WTC11 (cell line): ENCODE data around the gene CLK1. TPM values are rescaled to one million over a fixed set of nuclear protein-coding genes. Genes with fewer than 3 reads are reported as not detected.
"Not testable (repeated sequence)": the region's sequence is repeated elsewhere in the genome, so short reads cannot be mapped to it uniquely, and the experiment has no call there.

Experiments used
- ATAC-seq: fragments of 200-7000 bp; cut with Tn5 transposase; 2 replicates; pipeline ENCODE4 v1.10.0; 2021; ENCODE audit warnings: mild to moderate bottlenecking, moderate library complexity
- CTCF ChIA-PET: fragments of 300-600 bp; sonication (Branson Sonifier 250); formaldehyde crosslinking; loops from one replicate; lab custom pipeline; 2021; ENCODE audit warnings: antibody characterized with exemption; lab: Charles Lee
- POLR2A ChIA-PET: fragments of 350-600 bp; sonication (Branson Sonifier 250); formaldehyde crosslinking; loops from one replicate; lab custom pipeline; 2021; ENCODE audit warnings: antibody characterized with exemption; lab: Charles Lee
- DNase-seq: peaks from one replicate; pipeline ENCODE4 v3.0.0; 2021; ENCODE audit warnings: low spot score
- H3K27ac Mint-ChIP-seq: 2 replicates; pipeline ENCODE4 v1.8.0; 2021; ENCODE audit warnings: mixed read lengths
- H3K27me3 Mint-ChIP-seq: 2 replicates; pipeline ENCODE4 v1.8.0; 2021; ENCODE audit warnings: low read depth, mild to moderate bottlenecking, moderate library complexity, mixed read lengths
- H3K36me3 Mint-ChIP-seq: 2 replicates; pipeline ENCODE4 v1.8.0; 2021; ENCODE audit warnings: mixed read lengths
- H3K4me1 Mint-ChIP-seq: 2 replicates; pipeline ENCODE4 v1.8.0; 2022; ENCODE audit warnings: mixed read lengths
- H3K4me3 Mint-ChIP-seq: 2 replicates; pipeline ENCODE4 v1.8.0; 2021; ENCODE audit warnings: mild to moderate bottlenecking, moderate library complexity, mixed read lengths
- H3K9me3 Mint-ChIP-seq: 2 replicates; pipeline ENCODE4 v1.8.0; 2021; ENCODE audit warnings: mixed read lengths
- AFF4 ChIP-seq: sonication (generic); formaldehyde crosslinking; IDR thresholded peaks from 2 replicates; pipeline ENCODE4 v1.8.1; 2023; ENCODE audit warnings: mild to moderate bottlenecking, missing genetic modification reagents, borderline replicate concordance
- ESRRA ChIP-seq: sonication (generic); formaldehyde crosslinking; IDR thresholded peaks from 2 replicates; pipeline ENCODE4 v1.8.1; 2022; ENCODE audit warnings: mild to moderate bottlenecking, missing genetic modification reagents, borderline replicate concordance
- FOXK1 ChIP-seq: sonication (generic); formaldehyde crosslinking; IDR thresholded peaks from 2 replicates; pipeline ENCODE4 v1.8.0; 2022; ENCODE audit warnings: mild to moderate bottlenecking, moderate library complexity, missing genetic modification reagents
- HMGA2 ChIP-seq: fragments of 250-450 bp; sonication (Bioruptor Pico); IDR thresholded peaks from 2 replicates; pipeline ENCODE4 v1.4.0; 2021; ENCODE audit warnings: mild to moderate bottlenecking, moderate library complexity
- NR1H2 ChIP-seq: sonication (generic); formaldehyde crosslinking; IDR thresholded peaks from 2 replicates; pipeline ENCODE4 v1.9.0; 2021; ENCODE audit warnings: mild to moderate bottlenecking, moderate library complexity, missing genetic modification reagents
- PRRX2 ChIP-seq: fragments of 250-450 bp; sonication (Bioruptor Pico); IDR thresholded peaks from 2 replicates; pipeline ENCODE4 v1.8.0; 2021; ENCODE audit warnings: mild to moderate bottlenecking
- SP1 ChIP-seq: sonication (generic); formaldehyde crosslinking; conservative IDR thresholded peaks from 2 replicates; pipeline ENCODE4 v1.8.1; 2022; ENCODE audit warnings: missing genetic modification reagents
- ZSCAN18 ChIP-seq: fragments of 250-450 bp; sonication (Bioruptor Pico); IDR thresholded peaks from 2 replicates; pipeline ENCODE4 v2.1.2; 2022; ENCODE audit warnings: mild to moderate bottlenecking, moderate library complexity
- total RNA-seq: library from RNA; stranded (reverse); gene quantifications from 3 replicates; pipeline ENCODE4 v1.2.3, GENCODE V29; 2021
- TF ChIP-seq, protein P1 (sequence below): sonication (generic); formaldehyde crosslinking; IDR thresholded peaks from 2 replicates; pipeline ENCODE4 v1.8.0; 2022; ENCODE audit warnings: mild to moderate bottlenecking, missing genetic modification reagents
- TF ChIP-seq, protein P2 (sequence below): sonication (generic); formaldehyde crosslinking; IDR thresholded peaks from 2 replicates; pipeline ENCODE4 v1.8.0; 2022; ENCODE audit warnings: mild to moderate bottlenecking, missing genetic modification reagents
- TF ChIP-seq, protein P3 (sequence below): sonication (generic); formaldehyde crosslinking; IDR thresholded peaks from 2 replicates; pipeline ENCODE4 v1.8.1; 2023; ENCODE audit warnings: mild to moderate bottlenecking, missing genetic modification reagents, moderate library complexity
- TF ChIP-seq, protein P4 (sequence below): fragments of 250-450 bp; sonication (Bioruptor Pico); conservative IDR thresholded peaks from 2 replicates; pipeline ENCODE4 v1.9.0; 2021; ENCODE audit warnings: mild to moderate bottlenecking

CLK1 gene
- total RNA-seq, 1 experiment from 2014 or later = 25.5 TPM

DNA sequence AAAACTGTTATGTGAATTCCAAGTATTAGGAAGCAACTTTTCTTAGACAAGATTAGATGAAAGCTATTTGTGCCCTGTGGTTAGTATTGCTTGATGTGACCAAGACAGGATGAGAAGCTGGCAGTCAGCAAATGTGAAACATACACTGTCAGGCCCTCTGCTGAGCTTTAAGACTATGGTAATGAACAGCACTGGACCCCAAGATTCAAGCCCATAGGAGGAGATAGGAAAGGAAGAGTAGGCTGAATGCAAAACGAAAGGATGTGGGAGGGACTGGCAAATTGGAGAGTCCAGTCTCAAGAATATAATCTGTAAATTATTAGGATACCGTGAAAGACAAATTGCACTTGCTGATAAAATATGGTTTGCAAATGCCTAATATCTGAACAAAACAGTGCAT, 36.4 kb downstream of the CLK1 start (continued):
- TF ChIP-seq AFF4 (no peak), HMGA2 (CRISPR knock-in tag) (no peak), FOXK1 (CRISPR knock-in tag) (no peak), SP1 (CRISPR knock-in tag) (no peak), NR1H2 (no peak)
- TF ChIP-seq, protein P1, sequence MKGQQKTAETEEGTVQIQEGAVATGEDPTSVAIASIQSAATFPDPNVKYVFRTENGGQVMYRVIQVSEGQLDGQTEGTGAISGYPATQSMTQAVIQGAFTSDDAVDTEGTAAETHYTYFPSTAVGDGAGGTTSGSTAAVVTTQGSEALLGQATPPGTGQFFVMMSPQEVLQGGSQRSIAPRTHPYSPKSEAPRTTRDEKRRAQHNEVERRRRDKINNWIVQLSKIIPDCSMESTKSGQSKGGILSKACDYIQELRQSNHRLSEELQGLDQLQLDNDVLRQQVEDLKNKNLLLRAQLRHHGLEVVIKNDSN = no peak
- TF ChIP-seq, protein P2, sequence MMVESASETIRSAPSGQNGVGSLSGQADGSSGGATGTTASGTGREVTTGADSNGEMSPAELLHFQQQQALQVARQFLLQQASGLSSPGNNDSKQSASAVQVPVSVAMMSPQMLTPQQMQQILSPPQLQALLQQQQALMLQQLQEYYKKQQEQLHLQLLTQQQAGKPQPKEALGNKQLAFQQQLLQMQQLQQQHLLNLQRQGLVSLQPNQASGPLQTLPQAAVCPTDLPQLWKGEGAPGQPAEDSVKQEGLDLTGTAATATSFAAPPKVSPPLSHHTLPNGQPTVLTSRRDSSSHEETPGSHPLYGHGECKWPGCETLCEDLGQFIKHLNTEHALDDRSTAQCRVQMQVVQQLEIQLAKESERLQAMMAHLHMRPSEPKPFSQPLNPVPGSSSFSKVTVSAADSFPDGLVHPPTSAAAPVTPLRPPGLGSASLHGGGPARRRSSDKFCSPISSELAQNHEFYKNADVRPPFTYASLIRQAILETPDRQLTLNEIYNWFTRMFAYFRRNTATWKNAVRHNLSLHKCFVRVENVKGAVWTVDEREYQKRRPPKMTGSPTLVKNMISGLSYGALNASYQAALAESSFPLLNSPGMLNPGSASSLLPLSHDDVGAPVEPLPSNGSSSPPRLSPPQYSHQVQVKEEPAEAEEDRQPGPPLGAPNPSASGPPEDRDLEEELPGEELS (CRISPR knock-in tag) = no peak
- TF ChIP-seq, protein P3, sequence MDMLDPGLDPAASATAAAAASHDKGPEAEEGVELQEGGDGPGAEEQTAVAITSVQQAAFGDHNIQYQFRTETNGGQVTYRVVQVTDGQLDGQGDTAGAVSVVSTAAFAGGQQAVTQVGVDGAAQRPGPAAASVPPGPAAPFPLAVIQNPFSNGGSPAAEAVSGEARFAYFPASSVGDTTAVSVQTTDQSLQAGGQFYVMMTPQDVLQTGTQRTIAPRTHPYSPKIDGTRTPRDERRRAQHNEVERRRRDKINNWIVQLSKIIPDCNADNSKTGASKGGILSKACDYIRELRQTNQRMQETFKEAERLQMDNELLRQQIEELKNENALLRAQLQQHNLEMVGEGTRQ = no peak
- TF ChIP-seq, protein P4, sequence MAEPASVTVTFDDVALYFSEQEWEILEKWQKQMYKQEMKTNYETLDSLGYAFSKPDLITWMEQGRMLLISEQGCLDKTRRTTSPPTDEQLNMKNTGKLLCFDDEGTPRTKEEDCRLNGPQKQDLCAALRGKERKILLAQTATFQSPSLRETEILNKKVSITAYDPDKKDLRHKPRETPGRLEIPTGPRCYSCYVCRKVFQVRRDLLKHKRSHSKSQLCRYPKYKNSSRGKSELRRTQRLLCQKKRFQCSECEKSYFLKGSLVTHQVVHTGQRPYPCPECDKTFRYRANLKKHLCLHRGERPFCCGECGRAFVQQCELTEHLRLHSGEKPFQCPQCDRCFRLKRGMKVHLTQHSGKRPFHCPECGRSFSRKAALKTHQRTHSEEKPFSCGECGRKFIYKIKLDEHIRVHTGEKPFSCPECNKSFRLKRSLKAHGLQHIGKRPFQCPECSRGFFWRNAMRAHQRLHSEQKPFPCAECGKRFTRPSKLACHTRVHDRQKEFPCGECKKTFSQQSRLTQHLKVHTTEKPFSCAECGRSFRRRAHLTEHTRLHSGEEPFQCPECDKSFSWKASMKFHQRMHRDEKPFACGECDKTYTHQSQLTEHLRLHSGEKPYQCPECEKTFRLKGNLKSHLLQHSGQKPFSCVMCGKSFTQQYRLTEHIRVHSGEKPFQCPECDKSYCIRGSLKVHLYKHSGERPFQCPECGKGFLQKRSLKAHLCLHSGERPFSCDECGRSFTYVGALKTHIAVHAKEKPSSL (CRISPR knock-in tag) = no peak

- TF ChIP-seq ESRRA (CRISPR knock-in tag) = no peak
- ATAC-seq (no peak), DNase-seq (no peak)
- Mint-ChIP-seq H3K4me1 (no peaks in the 10 kb centered on the region), H3K27me3 (no peaks in the 10 kb centered on the region), H3K4me3 (no peak overlapping the region), H3K9me3 (no peaks in the 10 kb centered on the region), H3K27ac (no peak overlapping the region), H3K36me3 (peaks cover 55% of the 10 kb centered on the region)
- CTCF ChIA-PET = no interaction called here
- POLR2A ChIA-PET = no interaction called here
Measured at GRCh38 chr2:200821686-200822245, 42.7 kb downstream of the CLK1 start.

GRCh38 chr2:200820573-200821234, 43.8 kb downstream of the CLK1 start:
- Mint-ChIP-seq H3K36me3 (peaks cover 66% of the 10 kb centered on the region), H3K9me3 (no peaks in the 10 kb centered on the region), H3K4me1 (no peaks in the 10 kb centered on the region), H3K27me3 (no peaks in the 10 kb centered on the region), H3K4me3 (no peak overlapping the region), H3K27ac (no peak overlapping the region)
- no peak for TF ChIP-seq FOXK1 (CRISPR knock-in tag)
- TF ChIP-seq ZSCAN18 (CRISPR knock-in tag) = no peak
- TF ChIP-seq PRRX2 (CRISPR knock-in tag) = 0 out of 2 replicates have a peak, but pooled peaks have one; percentile 37
- ChIA-PET CTCF (no interaction called here), POLR2A (no interaction called here)
- ATAC-seq (no peak), DNase-seq (no peak)

DNA sequence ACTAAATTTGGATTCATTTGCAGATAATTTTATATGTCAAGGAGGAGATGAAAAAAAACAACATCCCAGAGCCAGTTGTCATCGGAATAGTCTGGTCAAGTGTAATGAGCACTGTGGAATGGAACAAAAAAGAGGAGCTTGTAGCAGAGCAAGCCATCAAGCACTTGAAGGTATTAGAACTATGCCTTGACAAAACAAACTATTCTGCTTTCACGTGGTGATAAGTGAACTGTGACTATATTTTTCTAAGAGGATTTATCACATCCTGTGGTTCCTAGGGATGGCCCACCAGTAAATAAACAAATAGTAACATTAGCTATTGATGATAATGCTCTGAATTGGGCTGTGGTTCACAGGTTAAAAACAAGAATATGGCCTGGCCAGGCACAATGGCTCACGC, 45.7 kb downstream of the CLK1 start:
- peaks cover 83% of the 10 kb centered on the region for H3K36me3 Mint-ChIP-seq

More for the DNA sequence above, 45.7 kb downstream of the CLK1 start:
- H3K27me3 Mint-ChIP-seq, H3K27ac Mint-ChIP-seq, H3K9me3 Mint-ChIP-seq, H3K4me3 Mint-ChIP-seq, DNase-seq, ATAC-seq, CTCF ChIA-PET, H3K4me1 Mint-ChIP-seq: not testable (repeated sequence)
- POLR2A ChIA-PET = interaction anchor here (0.7 kb wide), 1 partner anchor 32 kb away, joined by 3 read pairs; no protein-coding TSS in a partner anchor
